Mesodermal cell (in vitro differentiated cells): Measurements from ENCODE around the gene CFAP74.

Experiments used
- H3K27ac ChIP-seq: 2 replicates; pipeline ENCODE4 v1.7.0; 2013; ENCODE audit warnings: mild to moderate bottlenecking, low read depth, low read length, moderate library complexity; ENCODE audit not compliant: severe bottlenecking
- H3K36me3 ChIP-seq: 2 replicates; pipeline ENCODE4 v1.7.1; 2013; ENCODE audit warnings: mild to moderate bottlenecking, low read length, moderate library complexity; ENCODE audit not compliant: control insufficient read depth, insufficient read depth
- H3K4me1 ChIP-seq: one replicate; pipeline ENCODE4 v1.7.1; 2013; ENCODE audit warnings: mild to moderate bottlenecking, low read length; ENCODE audit not compliant: insufficient read depth, control insufficient read depth, poor library complexity, severe bottlenecking
- H3K4me3 ChIP-seq: 2 replicates; pipeline ENCODE4 v1.7.0; 2013; ENCODE audit warnings: low read length, control low read depth, mild to moderate bottlenecking; ENCODE audit not compliant: insufficient read depth, poor library complexity, severe bottlenecking; ENCODE audit errors: extremely low read depth
- H3K9me3 ChIP-seq: 2 replicates; pipeline ENCODE4 v1.7.1; 2013; ENCODE audit warnings: mild to moderate bottlenecking, low read length, moderate library complexity; ENCODE audit not compliant: control insufficient read depth
- WGBS, 2 experiments: methylation state at CpG; one replicate each; pipeline ENCODE4 v1.1.5; 2013; ENCODE audit warnings: missing lambda C conversion rate in 2 of 2; ENCODE audit not compliant: insufficient coverage in 2 of 2; 5-methylcytosine and 5-hydroxymethylcytosine counted together

The CFAP74 gene

GRCh38 chr1:1956586-1957532 is 46.7 kb downstream of the CFAP74 start:
- Histone ChIP-seq H3K9me3 (no peaks in the 10 kb centered on the region), H3K4me3 (no peak overlapping the region), H3K4me1 (peaks cover 27% of the 10 kb centered on the region), H3K27ac (no peak overlapping the region), H3K36me3 (no peaks in the 10 kb centered on the region)
- 90 to 94% methylated on average over 37 to 38 of the region's 38 CpGs for WGBS, 2 experiments

GRCh38 chr1:1956101-1956500 is 47.5 kb downstream of the CFAP74 start:
- 87 to 91% methylated on average over 6 to 7 of the region's 7 CpGs for WGBS, 2 experiments
- no peaks in the 10 kb centered on the region for H3K9me3 ChIP-seq
- H3K27ac ChIP-seq: no peak overlapping the region
- H3K4me1 ChIP-seq: peaks cover 21% of the 10 kb centered on the region
- no peaks in the 10 kb centered on the region for H3K36me3 ChIP-seq
- H3K4me3 ChIP-seq: no peak overlapping the region

- Histone ChIP-seq H3K4me1 (peaks cover 16% of the 10 kb centered on the region), H3K27ac (no peak overlapping the region), H3K4me3 (no peak overlapping the region), H3K9me3 (no peaks in the 10 kb centered on the region), H3K36me3 (no peaks in the 10 kb centered on the region)
- whole genome bisulfite sequencing, 2 experiments: 79 to 82% methylated on average over 11 of the region's 14 CpGs
These were observed 47.9 kb downstream of the CFAP74 start for GRCh38 chr1:1955621-1956094.

- H3K4me3 ChIP-seq: no peak overlapping the region
- WGBS, 2 experiments: 88 to 89% methylated on average over 45 to 46 of the region's 46 CpGs
- H3K4me1 ChIP-seq: peaks cover 9% of the 10 kb centered on the region
- H3K36me3 ChIP-seq: no peaks in the 10 kb centered on the region
- H3K27ac ChIP-seq: no peak overlapping the region
- no peaks in the 10 kb centered on the region for H3K9me3 ChIP-seq
These were observed 48.6 kb downstream of the CFAP74 start for GRCh38 chr1:1954831-1955441.

- Histone ChIP-seq H3K4me1 (peaks cover 8% of the 10 kb centered on the region), H3K9me3 (no peaks in the 10 kb centered on the region), H3K36me3 (no peaks in the 10 kb centered on the region), H3K4me3 (no peak overlapping the region), H3K27ac (no peak overlapping the region)
- 89 to 92% methylated on average over 7 of the region's 9 CpGs for WGBS, 2 experiments
These were observed 49.6 kb downstream of the CFAP74 start for GRCh38 chr1:1954015-1954414.

- 86 to 94% methylated on average over 2 of the region's 5 CpGs for WGBS, 2 experiments
- no peak overlapping the region for H3K4me3 ChIP-seq
- H3K36me3 ChIP-seq: no peaks in the 10 kb centered on the region
- H3K4me1 ChIP-seq: no peaks in the 10 kb centered on the region
- no peak overlapping the region for H3K27ac ChIP-seq
- H3K9me3 ChIP-seq: no peaks in the 10 kb centered on the region
These were observed 52.6 kb downstream of the CFAP74 start for GRCh38 chr1:1950940-1951339.

- Histone ChIP-seq H3K4me3 (no peak overlapping the region), H3K4me1 (no peaks in the 10 kb centered on the region), H3K27ac (no peak overlapping the region), H3K36me3 (no peaks in the 10 kb centered on the region), H3K9me3 (no peaks in the 10 kb centered on the region)
- no CpG with 5 or more reads among the region's 1 CpG for WGBS, 2 experiments
These were observed 54.8 kb downstream of the CFAP74 start for GRCh38 chr1:1948783-1949182.

GRCh38 chr1:1947493-1947892 is 56.1 kb downstream of the CFAP74 start:
- no peak overlapping the region for H3K4me3 ChIP-seq
- H3K27ac ChIP-seq: no peak overlapping the region
- H3K9me3 ChIP-seq: no peaks in the 10 kb centered on the region
- H3K4me1 ChIP-seq: no peaks in the 10 kb centered on the region
- no peaks in the 10 kb centered on the region for H3K36me3 ChIP-seq
- WGBS, 2 experiments: 80 to 85% methylated on average over 14 of the region's 14 CpGs

- WGBS, 2 experiments: 79 to 83% methylated on average over 7 to 9 of the region's 11 CpGs
- H3K9me3 ChIP-seq: no peaks in the 10 kb centered on the region
- H3K36me3 ChIP-seq: no peaks in the 10 kb centered on the region
- no peaks in the 10 kb centered on the region for H3K4me1 ChIP-seq
- H3K4me3 ChIP-seq: no peak overlapping the region
- no peak overlapping the region for H3K27ac ChIP-seq
These were observed 57.0 kb downstream of the CFAP74 start for GRCh38 chr1:1946540-1946939.

- H3K4me1 ChIP-seq: no peaks in the 10 kb centered on the region
- H3K27ac ChIP-seq: no peak overlapping the region
- H3K36me3 ChIP-seq: no peaks in the 10 kb centered on the region
- H3K4me3 ChIP-seq: no peak overlapping the region
- 90 to 92% methylated on average over 26 to 28 of the region's 29 CpGs for WGBS, 2 experiments
- H3K9me3 ChIP-seq: no peaks in the 10 kb centered on the region
These were observed 57.7 kb downstream of the CFAP74 start for GRCh38 chr1:1945782-1946393.
